Endometrial microvascular endothelial cells (primary cell): ENCODE data around the gene SYNGR3. TPM values are rescaled to one million over a fixed set of nuclear protein-coding genes. Genes with fewer than 3 reads are reported as not detected.

Experiments
- in situ Hi-C: cut with HindIII; loops from 2 replicates; pipeline ENCODE4 v1.10.0; 2017; ENCODE audit warnings: low sequenced_read_pairs, low pct_unique_long_range_greater_than_20kb; ENCODE audit errors: inconsistent ontology term
- total RNA-seq: library from RNA; depleted of rRNA; stranded (reverse); fragments of >200 nt; gene quantifications from one replicate; pipeline ENCODE4 v1.2.3, GENCODE V29; 2015; ENCODE audit errors: inconsistent ontology term

The SYNGR3 gene
- total RNA-seq, 1 donor from 2014 or later: not detected

- in situ Hi-C loops: no loop called here
Measured at GRCh38 chr16:2022723-2023091, 32.9 kb downstream of the SYNGR3 start.

GRCh38 chr16:2023092-2024031 lies 33.6 kb downstream of the SYNGR3 start:
- in situ Hi-C loops: no loop called here

GRCh38 chr16:2024032-2024420 lies 34.3 kb downstream of the SYNGR3 start:
- in situ Hi-C loops: no loop called here

- in situ Hi-C loops: loop anchor here (25.0 kb wide), 1 partner anchor 137 kb away; the partner anchor contains the start of gene TRAF7
Measured at GRCh38 chr16:2025251-2025650, 35.5 kb downstream of the SYNGR3 start.

DNA sequence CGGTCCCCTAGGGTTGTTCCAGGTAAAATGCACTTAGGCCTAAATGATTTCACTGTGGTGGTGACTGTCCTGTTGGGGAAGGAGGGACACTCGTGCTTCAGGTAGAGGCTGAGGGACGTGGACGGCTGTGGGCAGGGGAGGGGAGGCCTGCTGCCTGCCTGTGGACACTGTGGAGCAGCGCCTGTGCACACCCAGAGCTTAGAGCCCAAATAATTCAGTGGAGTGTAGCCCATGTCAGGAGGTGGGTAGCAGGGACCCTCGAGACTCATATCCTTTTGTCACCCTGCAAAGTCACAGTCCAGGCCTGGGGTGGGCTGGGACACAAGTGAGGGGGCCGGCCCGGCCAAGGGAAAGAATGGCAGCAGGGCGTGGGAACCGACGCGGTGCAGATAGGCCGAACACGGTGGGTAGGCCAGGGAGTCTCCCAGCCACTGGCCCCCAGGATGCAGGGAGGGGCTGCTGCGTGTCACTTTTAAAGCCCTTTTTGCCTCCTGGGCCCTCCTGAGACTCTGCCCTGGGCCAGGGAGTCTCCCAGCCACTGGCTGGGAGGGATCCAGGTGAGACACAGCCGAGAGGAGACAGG lies 36.2 kb downstream of the SYNGR3 start:
- in situ Hi-C loops: loop anchor here (25.0 kb wide), 1 partner anchor 136 kb away; the partner anchor contains the start of gene TRAF7

- in situ Hi-C loops: loop anchor here (25.0 kb wide), 1 partner anchor 136 kb away; the partner anchor contains the start of gene TRAF7
Measured at GRCh38 chr16:2026461-2027023, 36.8 kb downstream of the SYNGR3 start, which contains the start of gene NHERF2. Gene NHERF2 (plus strand): TSS chr16:2026902. CDS start chr16:2027006, 104 bp downstream.

DNA sequence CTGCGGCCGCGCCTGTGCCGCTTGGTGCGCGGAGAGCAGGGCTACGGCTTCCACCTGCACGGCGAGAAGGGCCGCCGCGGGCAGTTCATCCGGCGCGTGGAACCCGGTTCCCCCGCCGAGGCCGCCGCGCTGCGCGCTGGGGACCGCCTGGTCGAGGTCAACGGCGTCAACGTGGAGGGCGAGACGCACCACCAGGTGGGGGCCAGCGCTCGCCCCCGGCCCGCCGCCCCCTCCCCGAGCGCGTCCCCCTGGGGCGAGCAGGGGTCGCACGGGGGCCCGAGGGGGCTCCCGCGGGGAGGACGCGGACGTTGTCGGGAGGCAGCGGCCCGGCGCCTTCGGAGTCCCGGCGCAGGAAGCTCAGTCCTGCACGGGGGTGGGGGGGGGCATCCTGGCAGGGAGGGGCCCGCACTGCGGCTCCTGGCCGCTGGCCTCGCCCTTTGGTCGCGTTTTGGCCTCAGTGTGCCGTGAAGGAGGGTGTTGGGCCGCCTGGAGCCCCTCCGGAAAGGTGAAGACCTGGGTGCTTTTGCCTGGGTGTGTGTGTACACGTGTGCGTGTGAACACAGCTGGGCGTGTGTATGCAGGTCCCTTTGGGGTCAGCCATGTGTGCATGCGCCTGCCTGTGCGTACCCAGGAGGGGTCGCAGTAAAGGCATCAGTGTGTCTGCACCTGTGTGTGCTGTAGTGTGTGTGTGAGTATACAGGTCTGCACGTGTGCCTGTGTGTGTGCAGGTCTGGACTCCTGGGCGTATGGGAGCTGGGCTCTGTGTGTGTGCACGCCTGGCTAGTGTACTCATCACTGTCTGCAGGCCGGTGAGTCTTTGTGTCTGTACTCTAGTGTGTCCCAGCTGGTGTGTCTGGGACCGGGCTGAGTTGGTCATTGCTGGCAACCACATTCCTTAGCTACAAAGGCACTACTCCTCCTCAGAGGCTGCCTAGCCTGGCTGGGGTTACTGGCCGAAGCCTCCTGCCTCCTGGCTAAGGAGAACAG lies 37.5 kb downstream of the SYNGR3 start:
- in situ Hi-C loops: loop anchor here (25.0 kb wide), 1 partner anchor 135 kb away; the partner anchor contains the start of gene TRAF7

DNA sequence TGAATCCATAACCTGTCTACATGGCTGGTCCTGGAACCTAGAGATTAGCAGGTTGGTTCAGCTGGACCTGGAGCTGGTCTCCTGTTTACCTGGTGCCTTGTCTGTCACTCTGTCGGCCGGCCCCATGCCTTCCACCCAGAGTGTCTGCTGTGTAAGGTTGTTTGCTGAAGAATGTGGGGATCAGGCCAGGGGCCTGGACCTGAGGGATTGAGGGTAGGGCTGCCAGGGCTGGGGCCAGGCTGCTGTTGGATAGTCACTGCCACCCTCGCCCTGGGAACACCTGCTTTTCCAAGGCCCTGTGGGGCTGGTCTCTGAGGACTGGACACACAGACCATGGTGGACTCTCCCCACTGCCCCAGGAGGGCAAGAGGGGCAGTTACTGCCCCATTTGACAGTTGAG lies 38.4 kb downstream of the SYNGR3 start:
- in situ Hi-C loops: loop anchor here (25.0 kb wide), 1 partner anchor 134 kb away; the partner anchor contains the start of gene TRAF7

DNA sequence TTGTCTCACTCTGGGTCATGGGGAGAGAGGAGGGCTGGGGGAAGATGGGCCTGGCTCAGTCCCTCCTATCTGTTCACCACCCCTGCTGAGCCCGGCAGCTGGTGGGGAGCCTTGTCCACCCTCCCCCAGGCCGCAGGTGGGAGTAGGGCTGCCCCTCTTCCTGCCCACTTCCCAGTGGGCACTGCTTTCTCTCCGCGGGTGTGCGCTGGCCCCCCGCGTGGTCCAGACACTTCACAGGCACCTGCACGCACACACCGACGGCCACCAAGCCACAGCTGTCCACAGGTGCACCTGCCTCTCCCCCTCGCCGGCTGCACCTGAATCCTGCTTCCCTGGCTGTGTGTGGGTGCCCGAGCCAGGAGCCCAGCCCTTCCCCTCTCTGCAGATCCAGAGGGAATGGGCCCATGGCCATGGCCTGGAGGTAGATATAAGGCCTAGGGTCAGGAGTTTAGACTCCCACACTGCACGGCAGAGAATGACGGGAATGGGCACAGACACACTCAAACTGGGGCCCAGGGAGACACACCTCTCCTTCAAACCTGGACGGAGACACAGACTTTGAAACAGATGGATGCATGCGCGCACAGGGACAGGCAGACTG lies 39.0 kb downstream of the SYNGR3 start:
- in situ Hi-C loops: loop anchor here (25.0 kb wide), 1 partner anchor 134 kb away; the partner anchor contains the start of gene TRAF7

DNA sequence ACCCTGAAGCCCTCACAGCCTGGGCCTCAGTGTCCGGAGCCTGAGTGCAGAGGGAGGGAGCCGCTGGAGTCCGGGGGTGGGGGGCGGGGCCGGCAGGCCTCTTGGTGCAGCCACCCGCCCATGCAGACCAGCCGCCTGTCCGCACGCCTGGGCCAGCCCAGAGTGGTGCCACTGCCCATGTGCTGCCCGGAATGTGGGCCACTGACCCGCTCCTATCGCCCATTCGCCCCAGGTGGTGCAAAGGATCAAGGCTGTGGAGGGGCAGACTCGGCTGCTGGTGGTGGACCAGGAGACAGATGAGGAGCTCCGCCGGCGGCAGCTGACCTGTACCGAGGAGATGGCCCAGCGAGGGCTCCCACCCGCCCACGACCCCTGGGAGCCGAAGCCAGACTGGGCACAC lies 39.6 kb downstream of the SYNGR3 start:
- in situ Hi-C loops: loop anchor here (25.0 kb wide), 1 partner anchor 133 kb away; the partner anchor contains the start of gene TRAF7

DNA sequence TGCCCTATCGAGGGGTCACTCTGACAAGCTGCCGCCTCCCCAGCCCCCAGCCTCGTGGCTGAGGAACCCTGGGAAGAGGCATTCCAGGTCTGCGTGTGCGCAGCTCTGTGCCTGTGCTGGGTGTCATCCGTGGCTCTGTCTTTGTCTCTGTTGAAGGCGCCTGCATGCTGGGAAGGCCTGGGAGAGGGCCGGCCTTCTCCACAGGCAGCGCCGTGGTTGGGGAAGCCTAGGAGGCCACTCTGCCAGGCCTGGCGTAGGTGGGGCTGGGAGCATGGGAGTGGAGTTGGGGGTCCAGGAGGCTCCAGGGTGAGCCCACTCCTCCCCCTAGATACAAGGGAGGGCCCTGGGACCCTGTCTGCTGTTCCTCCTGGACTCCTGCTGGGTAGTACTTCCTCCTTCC lies 40.3 kb downstream of the SYNGR3 start:
- in situ Hi-C loops: loop anchor here (25.0 kb wide), 1 partner anchor 132 kb away; the partner anchor contains the start of gene TRAF7

- in situ Hi-C loops: loop anchor here (25.0 kb wide), 1 partner anchor 131 kb away; the partner anchor contains the start of gene TRAF7
Measured at GRCh38 chr16:2031081-2031577, 41.4 kb downstream of the SYNGR3 start.

DNA sequence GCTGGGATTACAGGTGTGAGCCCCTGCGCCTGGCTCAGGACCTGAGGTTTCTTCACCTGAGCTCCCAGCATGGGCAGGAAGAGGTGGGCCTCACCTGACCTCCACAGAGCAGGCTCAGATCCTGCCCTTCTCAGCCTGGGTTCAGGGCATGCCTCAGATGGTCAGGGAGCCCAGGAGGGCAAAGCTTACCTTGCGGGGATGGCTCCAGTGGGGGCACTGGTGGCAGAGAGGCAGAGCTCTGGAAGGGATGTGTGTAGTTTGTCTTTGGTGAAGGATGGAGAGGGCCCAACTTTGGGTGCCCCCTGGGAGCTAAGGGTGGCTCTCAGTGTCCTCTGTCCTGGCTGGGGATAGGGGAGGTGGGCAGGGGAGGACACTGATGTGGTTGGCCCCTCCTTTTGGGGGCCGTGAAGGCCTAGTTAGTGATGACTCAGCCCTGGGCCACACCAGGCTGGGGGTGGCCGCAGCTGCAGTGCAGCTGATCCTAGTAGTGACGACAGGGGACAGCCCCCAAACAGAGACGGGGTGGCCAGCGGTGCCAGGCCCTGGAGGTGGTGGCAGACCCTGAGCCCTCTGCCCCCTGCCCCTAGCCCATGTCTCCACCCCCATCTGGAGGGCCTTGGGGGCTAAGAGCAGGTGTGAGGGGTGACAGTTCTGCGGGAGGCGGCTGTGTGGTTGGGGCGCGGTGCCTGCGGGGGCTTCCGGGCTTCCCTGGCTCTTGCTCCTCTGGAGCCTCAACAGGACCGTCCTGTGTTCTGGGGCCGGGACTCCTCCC lies 42.7 kb downstream of the SYNGR3 start:
- in situ Hi-C loops: loop anchor here (25.0 kb wide), 1 partner anchor 130 kb away; the partner anchor contains the start of gene TRAF7

- in situ Hi-C loops: loop anchor here (25.0 kb wide), 1 partner anchor 129 kb away; the partner anchor contains the start of gene TRAF7
Measured at GRCh38 chr16:2033057-2033908, 43.5 kb downstream of the SYNGR3 start.

DNA sequence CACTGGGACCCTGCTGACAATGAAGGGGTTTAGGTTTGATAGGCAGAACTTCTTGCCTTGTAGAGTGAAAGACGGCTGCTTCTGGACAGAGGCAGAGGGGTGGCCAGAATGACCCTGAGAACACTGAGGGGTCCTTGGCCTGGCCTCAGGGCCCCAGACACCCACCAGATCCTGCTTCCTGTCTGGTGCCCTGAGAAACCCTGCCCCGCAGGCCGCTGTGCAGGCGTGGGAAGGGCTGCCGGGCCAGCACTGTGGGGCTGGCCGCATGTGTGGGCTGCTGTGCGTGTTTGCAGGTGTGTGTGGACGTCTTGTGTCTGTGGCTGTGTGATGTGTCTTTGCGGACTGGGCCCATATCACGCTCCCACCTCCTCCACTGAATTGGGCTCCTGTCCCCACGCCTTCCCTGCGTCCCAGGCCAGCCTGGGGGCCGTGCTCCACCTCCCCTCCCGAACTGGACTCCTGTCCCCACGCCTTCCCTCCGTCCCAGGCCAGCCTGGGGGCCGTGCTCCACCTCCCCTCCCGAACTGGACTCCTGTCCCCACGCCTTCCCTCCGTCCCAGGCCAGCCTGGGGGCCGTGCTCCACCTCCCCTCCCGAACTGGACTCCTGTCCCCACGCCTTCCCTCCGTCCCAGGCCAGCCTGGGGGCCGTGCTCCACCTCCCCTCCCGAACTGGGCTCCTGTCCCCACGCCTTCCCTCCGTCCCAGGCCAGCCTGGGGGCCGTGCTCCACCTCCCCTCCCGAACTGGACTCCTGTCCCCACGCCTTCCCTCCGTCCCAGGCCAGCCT lies 44.3 kb downstream of the SYNGR3 start:
- in situ Hi-C loops: loop anchor here (25.0 kb wide), 1 partner anchor 128 kb away; the partner anchor contains the start of gene TRAF7
